ENCODE results near the gene MEF2D.

The MEF2D gene

DNA sequence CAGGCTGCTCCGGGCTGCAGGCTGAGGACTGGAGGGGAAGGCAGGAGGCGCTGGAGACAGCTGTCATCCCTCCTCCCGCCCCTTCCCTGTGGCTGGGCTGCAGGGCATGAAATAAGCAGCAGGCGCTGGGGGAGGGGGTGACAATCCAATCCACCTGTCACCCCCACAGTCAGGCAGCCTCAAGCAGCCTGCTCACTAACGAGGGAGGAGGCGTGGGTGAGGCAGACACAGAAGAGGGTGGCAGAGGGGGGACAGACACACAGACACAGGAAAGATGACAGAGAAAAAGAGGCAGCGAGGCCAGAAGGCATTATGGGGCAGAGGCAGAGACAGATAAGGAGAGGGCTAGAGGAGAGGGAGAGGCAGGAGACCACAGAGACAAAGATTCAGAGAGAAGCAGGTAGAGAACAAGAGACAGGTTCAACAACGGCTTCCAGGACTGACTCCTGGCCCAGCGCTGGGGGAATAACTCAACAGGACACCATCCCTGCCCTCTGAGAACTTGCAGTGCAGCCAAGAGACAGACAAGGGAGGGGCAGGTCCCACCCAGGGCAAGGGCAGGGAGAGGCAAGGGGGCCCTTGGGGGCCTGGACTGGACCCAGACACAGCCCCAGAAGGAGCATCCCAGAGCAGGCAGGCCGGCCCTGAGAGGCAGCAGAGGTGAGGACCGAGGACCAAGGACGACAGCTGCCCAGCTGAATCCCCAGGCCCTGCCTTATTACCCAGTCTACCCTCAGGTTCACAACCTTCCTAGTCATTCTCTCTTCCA, 11.2 kb downstream of the MEF2D start:
- Histone ChIP-seq H3K79me2 (ENCODE audit: control insufficient read depth, low read length) (peaks cover 98% of the 10 kb centered on the region), H3K27me3 (ENCODE audit: control insufficient read depth, low read length) (no peaks in the 10 kb centered on the region), H3F3A (ENCODE audit: control insufficient read depth, insufficient read depth) (peaks cover 22% of the 10 kb centered on the region), H3K9me3 (ENCODE audit: control insufficient read depth, insufficient read depth, low read length) (no peaks in the 10 kb centered on the region), H3K4me2 (ENCODE audit: low read length) (peak overlapping the region; percentile 87), H3K27ac (ENCODE audit: low read depth, low read length) (peak overlapping the region; percentile 97), H3K4me3 (ENCODE audit: low read length) (peak overlapping the region; percentile 75), H4K20me1 (ENCODE audit: control insufficient read depth, insufficient read depth, low read depth, low read length) (no peaks in the 10 kb centered on the region), H3K36me3 (ENCODE audit: control insufficient read depth, low read length) (peaks cover 84% of the 10 kb centered on the region), H3K9me2 (replicated peaks; ENCODE audit: control insufficient read depth, low read length) (no peaks in the 10 kb centered on the region), H3K4me1 (ENCODE audit: control insufficient read depth, low read length) (peaks cover 90% of the 10 kb centered on the region)
- TF ChIP-seq, protein P1, sequence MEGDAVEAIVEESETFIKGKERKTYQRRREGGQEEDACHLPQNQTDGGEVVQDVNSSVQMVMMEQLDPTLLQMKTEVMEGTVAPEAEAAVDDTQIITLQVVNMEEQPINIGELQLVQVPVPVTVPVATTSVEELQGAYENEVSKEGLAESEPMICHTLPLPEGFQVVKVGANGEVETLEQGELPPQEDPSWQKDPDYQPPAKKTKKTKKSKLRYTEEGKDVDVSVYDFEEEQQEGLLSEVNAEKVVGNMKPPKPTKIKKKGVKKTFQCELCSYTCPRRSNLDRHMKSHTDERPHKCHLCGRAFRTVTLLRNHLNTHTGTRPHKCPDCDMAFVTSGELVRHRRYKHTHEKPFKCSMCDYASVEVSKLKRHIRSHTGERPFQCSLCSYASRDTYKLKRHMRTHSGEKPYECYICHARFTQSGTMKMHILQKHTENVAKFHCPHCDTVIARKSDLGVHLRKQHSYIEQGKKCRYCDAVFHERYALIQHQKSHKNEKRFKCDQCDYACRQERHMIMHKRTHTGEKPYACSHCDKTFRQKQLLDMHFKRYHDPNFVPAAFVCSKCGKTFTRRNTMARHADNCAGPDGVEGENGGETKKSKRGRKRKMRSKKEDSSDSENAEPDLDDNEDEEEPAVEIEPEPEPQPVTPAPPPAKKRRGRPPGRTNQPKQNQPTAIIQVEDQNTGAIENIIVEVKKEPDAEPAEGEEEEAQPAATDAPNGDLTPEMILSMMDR (IDR thresholded peaks at IDR 0.05; ENCODE audit: low read depth, low read length, poor library complexity, severe bottlenecking), result peak; percentile 23
- no peak for TF ChIP-seq EZH2phosphoT487 (IDR thresholded peaks at IDR 0.05; ENCODE audit: borderline replicate concordance, low read length)

DNA sequence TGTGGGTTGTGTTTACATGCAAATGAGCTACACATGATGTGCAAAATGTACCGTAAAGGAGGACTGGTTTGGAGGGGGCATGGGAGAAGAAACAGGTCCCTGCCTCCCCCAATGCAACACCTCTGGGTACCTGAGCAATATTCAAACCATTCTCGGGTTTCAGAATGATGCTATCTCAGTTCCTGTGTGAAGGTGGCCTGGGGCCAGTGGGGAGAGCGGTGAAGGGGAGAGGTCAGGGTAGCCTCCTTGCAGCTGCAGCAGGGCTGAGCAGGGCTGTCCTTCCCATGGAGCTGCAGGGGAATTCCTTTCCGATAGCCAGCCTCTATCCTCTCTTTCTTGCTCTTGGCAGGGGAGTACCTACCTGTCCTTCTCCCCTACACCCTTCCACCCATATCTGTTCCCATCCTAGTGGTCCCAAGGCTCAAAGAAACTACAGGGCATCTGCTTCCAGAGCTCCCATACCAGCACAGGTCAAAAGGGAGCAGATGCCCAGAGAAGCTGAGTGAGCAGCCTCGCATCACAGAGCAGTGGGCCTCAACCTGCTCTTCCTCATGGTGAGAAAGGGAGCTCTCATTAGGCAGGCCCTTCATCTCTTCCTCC, 11.9 kb downstream of the MEF2D start:
- Histone ChIP-seq H3K4me1 (ENCODE audit: control insufficient read depth, low read length) (peaks cover 88% of the 10 kb centered on the region), H3F3A (ENCODE audit: control insufficient read depth, insufficient read depth) (peaks cover 21% of the 10 kb centered on the region), H3K36me3 (ENCODE audit: control insufficient read depth, low read length) (peaks cover 82% of the 10 kb centered on the region), H3K9me2 (replicated peaks; ENCODE audit: control insufficient read depth, low read length) (no peaks in the 10 kb centered on the region), H3K9me3 (ENCODE audit: control insufficient read depth, insufficient read depth, low read length) (no peaks in the 10 kb centered on the region), H3K27me3 (ENCODE audit: control insufficient read depth, low read length) (no peaks in the 10 kb centered on the region), H3K4me3 (ENCODE audit: low read length) (peak overlapping the region; percentile 75), H3K27ac (ENCODE audit: low read depth, low read length) (peak overlapping the region; percentile 97), H3K4me2 (ENCODE audit: low read length) (peak overlapping the region; percentile 87), H4K20me1 (ENCODE audit: control insufficient read depth, insufficient read depth, low read depth, low read length) (no peaks in the 10 kb centered on the region), H3K79me2 (ENCODE audit: control insufficient read depth, low read length) (peaks cover 98% of the 10 kb centered on the region)
- no peak for TF ChIP-seq EZH2phosphoT487 (IDR thresholded peaks at IDR 0.05; ENCODE audit: borderline replicate concordance, low read length)
- TF ChIP-seq, protein P1 (IDR thresholded peaks at IDR 0.05; ENCODE audit: low read depth, low read length, poor library complexity, severe bottlenecking), result no peak

- Histone ChIP-seq H3K4me2 (ENCODE audit: low read length) (peak overlapping the region; percentile 87), H3F3A (ENCODE audit: control insufficient read depth, insufficient read depth) (peaks cover 13% of the 10 kb centered on the region), H3K4me1 (ENCODE audit: control insufficient read depth, low read length) (peaks cover 88% of the 10 kb centered on the region), H3K79me2 (ENCODE audit: control insufficient read depth, low read length) (peaks cover 98% of the 10 kb centered on the region), H4K20me1 (ENCODE audit: control insufficient read depth, insufficient read depth, low read depth, low read length) (no peaks in the 10 kb centered on the region), H3K9me3 (ENCODE audit: control insufficient read depth, insufficient read depth, low read length) (no peaks in the 10 kb centered on the region), H3K36me3 (ENCODE audit: control insufficient read depth, low read length) (peaks cover 82% of the 10 kb centered on the region), H3K27me3 (ENCODE audit: control insufficient read depth, low read length) (no peaks in the 10 kb centered on the region), H3K27ac (ENCODE audit: low read depth, low read length) (peak overlapping the region; percentile 97), H3K4me3 (ENCODE audit: low read length) (no peak overlapping the region), H3K9me2 (replicated peaks; ENCODE audit: control insufficient read depth, low read length) (no peaks in the 10 kb centered on the region)
- TF ChIP-seq EZH2phosphoT487 (IDR thresholded peaks at IDR 0.05; ENCODE audit: borderline replicate concordance, low read length), result no peak
- TF ChIP-seq, protein P1 (IDR thresholded peaks at IDR 0.05; ENCODE audit: low read depth, low read length, poor library complexity, severe bottlenecking), result no peak
These were observed 12.7 kb downstream of the MEF2D start for GRCh38 chr1:156487862-156488261.

Data from DOHH2 (cell line).